Mucosa of stomach (tissue), 1 donor: ENCODE measurements around the gene FANCE.

Source experiments
- H3K27me3 ChIP-seq: one replicate; pipeline ENCODE4 v1.7.0; 2013; ENCODE audit warnings: mild to moderate bottlenecking, low read length; ENCODE audit not compliant: control insufficient read depth, insufficient read depth
- H3K36me3 ChIP-seq: one replicate; pipeline ENCODE4 v1.7.0; 2013; ENCODE audit warnings: low read length; ENCODE audit not compliant: control insufficient read depth, insufficient read depth
- H3K4me1 ChIP-seq: one replicate; pipeline ENCODE4 v1.7.0; 2013; ENCODE audit warnings: mild to moderate bottlenecking, low read length; ENCODE audit not compliant: control insufficient read depth, insufficient read depth
- H3K4me3 ChIP-seq: one replicate; pipeline ENCODE4 v1.7.0; 2013; ENCODE audit warnings: low read length
- H3K9ac ChIP-seq: one replicate; pipeline ENCODE4 v1.7.0; 2013; ENCODE audit warnings: mild to moderate bottlenecking, low read length, moderate library complexity
- H3K9me3 ChIP-seq: one replicate; pipeline ENCODE4 v1.7.0; 2013; ENCODE audit warnings: mild to moderate bottlenecking, low read length, moderate library complexity; ENCODE audit not compliant: control insufficient read depth
- donor health status: Pancreatic carcinoma.

FANCE gene, protein sequence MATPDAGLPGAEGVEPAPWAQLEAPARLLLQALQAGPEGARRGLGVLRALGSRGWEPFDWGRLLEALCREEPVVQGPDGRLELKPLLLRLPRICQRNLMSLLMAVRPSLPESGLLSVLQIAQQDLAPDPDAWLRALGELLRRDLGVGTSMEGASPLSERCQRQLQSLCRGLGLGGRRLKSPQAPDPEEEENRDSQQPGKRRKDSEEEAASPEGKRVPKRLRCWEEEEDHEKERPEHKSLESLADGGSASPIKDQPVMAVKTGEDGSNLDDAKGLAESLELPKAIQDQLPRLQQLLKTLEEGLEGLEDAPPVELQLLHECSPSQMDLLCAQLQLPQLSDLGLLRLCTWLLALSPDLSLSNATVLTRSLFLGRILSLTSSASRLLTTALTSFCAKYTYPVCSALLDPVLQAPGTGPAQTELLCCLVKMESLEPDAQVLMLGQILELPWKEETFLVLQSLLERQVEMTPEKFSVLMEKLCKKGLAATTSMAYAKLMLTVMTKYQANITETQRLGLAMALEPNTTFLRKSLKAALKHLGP

DNA sequence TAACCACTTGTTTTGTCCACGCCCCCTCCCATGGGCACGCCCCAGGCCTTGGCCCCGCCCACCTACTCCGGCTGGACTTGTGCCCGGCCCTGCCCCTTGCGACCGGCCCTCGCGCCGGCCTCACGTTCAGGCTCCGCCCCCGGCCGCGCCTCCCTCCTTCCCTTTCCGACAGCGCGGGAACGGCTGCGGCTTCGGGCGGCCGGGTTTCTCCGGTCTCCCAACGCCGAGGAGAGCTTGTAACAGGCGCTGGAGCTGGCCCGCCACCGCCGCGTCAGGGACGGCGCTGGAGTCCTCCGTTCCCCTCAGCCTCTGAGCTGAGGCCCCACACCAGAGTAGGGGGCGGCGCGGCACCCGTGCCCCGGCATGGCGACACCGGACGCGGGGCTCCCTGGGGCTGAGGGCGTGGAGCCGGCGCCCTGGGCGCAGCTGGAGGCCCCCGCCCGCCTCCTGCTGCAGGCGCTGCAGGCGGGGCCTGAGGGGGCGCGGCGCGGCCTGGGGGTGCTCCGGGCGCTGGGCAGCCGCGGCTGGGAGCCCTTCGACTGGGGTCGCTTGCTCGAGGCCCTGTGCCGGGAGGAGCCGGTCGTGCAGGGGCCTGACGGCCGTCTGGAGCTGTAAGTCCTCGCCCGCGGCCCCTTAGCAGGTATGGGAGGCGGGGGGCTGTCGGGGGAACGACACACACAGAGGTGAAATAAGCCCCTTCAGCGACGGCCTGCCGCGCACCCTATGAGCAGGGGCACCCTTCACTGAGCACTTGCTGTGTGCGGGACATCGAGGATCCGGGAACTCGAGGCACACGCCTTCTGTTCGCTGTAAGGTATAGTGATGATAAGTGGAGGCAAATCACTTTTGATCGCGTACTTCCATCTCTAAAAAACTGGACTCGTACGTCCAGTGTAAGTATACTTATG is at the start of gene FANCE:
Gene FANCE, plus strand, starts transcription at position 156 of the 908 bp plus-strand sequence. Its CDS starts 208 bp downstream, at position 364.
- Histone ChIP-seq H3K9ac (peak within 1 kb of the TSS; percentile 33), H3K36me3 (no peaks in the 10 kb centered on the region), H3K4me1 (peaks cover 17% of the 10 kb centered on the region), H3K9me3 (no peaks in the 10 kb centered on the region), H3K4me3 (no peak within 1 kb of the TSS), H3K27me3 (no peaks in the 10 kb centered on the region)

DNA sequence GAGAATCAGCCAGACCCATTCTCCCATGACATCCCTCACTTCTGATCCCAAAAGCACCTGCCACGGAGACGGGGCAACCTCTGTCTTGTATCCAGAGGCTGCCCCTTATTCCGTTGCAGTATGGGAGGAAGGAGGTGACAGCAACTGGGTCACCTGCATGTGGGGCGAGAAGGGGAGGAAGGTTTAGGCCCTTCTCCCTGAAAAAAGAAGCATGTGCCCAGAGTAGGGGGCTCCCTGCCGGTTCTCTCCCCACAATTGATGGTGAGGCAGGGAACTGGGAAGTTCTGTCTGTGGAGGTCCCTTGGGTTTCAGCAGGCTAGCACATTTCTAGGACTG is 49.3 kb upstream of the FANCE start:
- H3K9me3 ChIP-seq, result no peaks in the 10 kb centered on the region
- no peaks in the 10 kb centered on the region for H3K36me3 ChIP-seq
- H3K4me1 ChIP-seq, result peaks cover 25% of the 10 kb centered on the region
- no peaks in the 10 kb centered on the region for H3K27me3 ChIP-seq
- H3K9ac ChIP-seq, result no peak overlapping the region
- H3K4me3 ChIP-seq, result no peak overlapping the region

DNA sequence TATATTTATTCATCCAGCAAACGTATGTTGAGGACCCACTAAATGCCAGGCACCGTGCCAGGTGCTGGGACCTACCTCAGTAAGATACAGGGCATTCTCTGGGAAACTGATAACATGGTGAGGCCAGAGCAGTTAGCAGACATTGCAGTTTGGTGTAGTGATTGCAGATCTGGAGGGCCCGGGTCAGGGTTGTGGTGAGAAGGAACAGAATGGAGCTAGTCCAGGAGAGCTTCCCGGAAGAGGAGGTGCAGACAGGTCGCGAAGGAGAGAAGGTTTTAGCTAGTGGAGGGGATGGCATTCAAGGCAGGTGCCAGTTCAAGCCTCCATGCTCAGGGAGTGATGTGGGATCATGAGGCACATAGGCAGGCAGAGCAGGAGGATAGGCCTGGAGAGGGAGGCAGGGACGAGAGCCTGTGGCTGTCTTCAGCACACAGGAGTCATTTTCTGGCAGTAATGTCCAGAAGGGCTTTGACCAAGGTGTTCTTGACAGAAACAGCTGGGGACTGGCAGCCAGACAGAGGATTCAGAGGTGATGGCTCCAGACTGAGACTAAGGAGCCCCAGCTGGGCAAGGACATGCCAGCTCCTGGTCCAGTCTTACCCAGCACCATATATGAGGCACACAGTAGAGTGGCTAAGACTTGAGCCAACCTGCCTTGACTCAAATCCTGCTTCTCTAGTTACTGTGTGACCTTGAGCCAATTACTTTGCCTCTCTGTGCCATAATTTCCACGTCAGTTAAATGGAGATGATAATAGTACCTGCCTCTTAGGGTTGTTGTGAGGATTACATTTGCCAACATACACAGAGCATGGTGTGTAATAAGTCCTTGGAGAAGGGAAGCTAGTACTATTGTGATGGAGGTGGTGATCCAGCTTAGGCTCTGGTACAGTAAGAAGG is 48.3 kb upstream of the FANCE start:
- no peaks in the 10 kb centered on the region for H3K9me3 ChIP-seq
- H3K4me1 ChIP-seq, result peaks cover 25% of the 10 kb centered on the region
- H3K9ac ChIP-seq, result no peak overlapping the region
- H3K4me3 ChIP-seq, result no peak overlapping the region
- H3K36me3 ChIP-seq, result no peaks in the 10 kb centered on the region
- no peaks in the 10 kb centered on the region for H3K27me3 ChIP-seq

GRCh38 chr6:35406711-35407485 is 45.2 kb upstream of the FANCE start:
- Histone ChIP-seq H3K27me3 (no peaks in the 10 kb centered on the region), H3K9me3 (no peaks in the 10 kb centered on the region), H3K4me1 (peaks cover 13% of the 10 kb centered on the region), H3K4me3 (no peak overlapping the region), H3K36me3 (no peaks in the 10 kb centered on the region), H3K9ac (no peak overlapping the region)

DNA sequence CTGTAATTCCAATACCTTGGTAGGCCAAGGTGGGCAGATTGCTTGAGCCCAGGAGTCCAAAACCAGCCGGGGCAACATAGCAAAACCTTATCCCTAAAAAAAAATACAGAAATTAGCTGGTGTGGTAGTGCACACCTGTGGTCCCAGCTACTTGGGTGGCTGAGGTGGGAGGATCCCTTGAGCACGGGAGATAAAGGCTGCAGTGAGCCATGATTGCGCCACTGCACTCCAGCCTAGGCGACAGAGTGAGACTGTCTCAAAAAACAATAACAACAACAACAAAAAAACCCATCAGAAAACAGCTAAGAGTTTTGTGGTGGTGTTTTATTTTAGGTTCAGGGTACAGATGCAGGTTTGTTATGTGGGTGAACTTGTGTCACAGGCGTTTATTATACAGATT is 42.9 kb upstream of the FANCE start:
- H3K27me3 ChIP-seq, result no peaks in the 10 kb centered on the region
- peaks cover 6% of the 10 kb centered on the region for H3K36me3 ChIP-seq
- no peaks in the 10 kb centered on the region for H3K9me3 ChIP-seq
- no peak overlapping the region for H3K9ac ChIP-seq
- no peaks in the 10 kb centered on the region for H3K4me1 ChIP-seq
- no peak overlapping the region for H3K4me3 ChIP-seq

DNA sequence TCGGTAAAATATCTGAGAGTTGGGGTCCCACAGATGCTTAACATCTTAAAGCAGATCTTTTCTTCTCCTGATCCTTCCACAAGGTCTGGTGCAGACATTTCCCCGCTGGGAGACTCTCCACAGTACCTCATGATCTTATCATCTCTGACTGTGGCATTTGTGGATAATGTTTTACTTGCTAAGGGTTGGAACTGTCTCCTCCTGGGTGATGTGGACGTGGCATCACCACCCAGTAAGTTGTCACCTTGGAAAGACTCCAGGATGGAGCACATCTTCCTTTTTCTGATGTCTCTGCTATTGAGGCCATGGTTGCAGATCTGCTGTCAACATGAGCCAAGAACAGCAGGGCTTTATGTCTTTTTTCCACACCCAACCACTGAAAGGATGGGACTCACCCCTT is 42.0 kb upstream of the FANCE start:
- H3K9me3 ChIP-seq, result no peaks in the 10 kb centered on the region
- peaks cover 6% of the 10 kb centered on the region for H3K36me3 ChIP-seq
- peaks cover 7% of the 10 kb centered on the region for H3K4me1 ChIP-seq
- H3K27me3 ChIP-seq, result no peaks in the 10 kb centered on the region
- no peak overlapping the region for H3K9ac ChIP-seq
- no peak overlapping the region for H3K4me3 ChIP-seq

DNA sequence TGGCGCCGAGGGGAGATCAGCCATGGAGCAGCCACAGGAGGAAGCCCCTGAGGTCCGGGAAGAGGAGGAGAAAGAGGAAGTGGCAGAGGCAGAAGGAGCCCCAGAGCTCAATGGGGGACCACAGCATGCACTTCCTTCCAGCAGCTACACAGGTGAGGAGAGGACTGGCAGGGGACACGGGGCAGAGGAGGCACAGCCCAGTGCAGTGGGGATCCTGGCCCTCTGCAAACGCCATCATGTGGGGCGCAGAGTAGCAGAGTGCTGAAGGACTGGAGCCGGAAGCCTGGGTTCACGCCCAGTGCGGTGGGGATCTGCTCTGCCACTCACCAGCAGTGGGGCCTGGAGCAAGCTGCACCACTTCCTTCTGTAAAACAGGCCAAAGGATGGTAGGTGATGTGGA is 41.1 kb upstream of the FANCE start:
- Histone ChIP-seq H3K4me1 (peaks cover 12% of the 10 kb centered on the region), H3K27me3 (no peaks in the 10 kb centered on the region), H3K4me3 (no peak overlapping the region), H3K9ac (no peak overlapping the region), H3K9me3 (no peaks in the 10 kb centered on the region), H3K36me3 (peaks cover 6% of the 10 kb centered on the region)

DNA sequence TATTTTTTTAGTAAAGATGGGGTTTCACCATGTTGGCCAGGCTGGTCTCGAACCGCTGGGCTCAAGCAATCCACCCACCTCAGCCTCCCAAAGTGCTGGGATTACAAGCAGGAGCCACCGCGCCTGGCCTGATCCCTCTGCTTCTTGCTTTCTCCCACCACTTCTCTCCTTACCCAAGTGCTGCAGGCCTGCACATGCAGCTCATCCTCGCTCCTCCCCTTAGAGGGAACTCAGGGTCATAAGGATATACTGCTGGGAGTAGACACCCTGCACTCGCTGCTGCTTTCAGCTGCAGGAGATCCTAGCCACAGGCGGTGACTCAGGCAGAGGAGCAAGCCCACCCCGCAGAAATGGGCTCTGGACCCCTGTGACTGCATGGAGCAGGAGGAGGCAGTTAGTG is 40.0 kb upstream of the FANCE start:
- Histone ChIP-seq H3K27me3 (no peaks in the 10 kb centered on the region), H3K36me3 (peaks cover 6% of the 10 kb centered on the region), H3K9me3 (no peaks in the 10 kb centered on the region), H3K9ac (no peak overlapping the region), H3K4me1 (peaks cover 12% of the 10 kb centered on the region), H3K4me3 (no peak overlapping the region)

DNA sequence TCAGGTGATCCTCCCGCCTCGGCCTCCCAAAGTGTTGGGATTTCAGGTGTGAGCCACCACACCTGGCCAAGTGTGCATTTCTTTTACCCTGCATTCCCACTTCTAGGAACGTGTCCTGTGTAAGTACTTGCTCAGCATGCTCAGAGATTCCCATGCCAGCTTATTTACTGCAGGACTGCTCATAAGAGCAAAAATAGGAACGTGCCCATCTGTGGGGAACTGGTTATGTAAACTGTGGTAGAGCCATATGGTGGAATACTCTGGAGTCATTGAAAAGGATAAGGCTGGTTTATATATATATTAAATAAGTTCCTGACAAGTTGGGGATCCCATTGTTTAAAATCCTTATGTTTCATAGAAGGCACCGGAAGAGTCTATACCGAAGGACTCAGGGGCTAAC is 38.2 kb upstream of the FANCE start:
- Histone ChIP-seq H3K36me3 (peaks cover 6% of the 10 kb centered on the region), H3K9ac (no peak overlapping the region), H3K4me3 (no peak overlapping the region), H3K27me3 (no peaks in the 10 kb centered on the region), H3K4me1 (peaks cover 12% of the 10 kb centered on the region), H3K9me3 (no peaks in the 10 kb centered on the region)

DNA sequence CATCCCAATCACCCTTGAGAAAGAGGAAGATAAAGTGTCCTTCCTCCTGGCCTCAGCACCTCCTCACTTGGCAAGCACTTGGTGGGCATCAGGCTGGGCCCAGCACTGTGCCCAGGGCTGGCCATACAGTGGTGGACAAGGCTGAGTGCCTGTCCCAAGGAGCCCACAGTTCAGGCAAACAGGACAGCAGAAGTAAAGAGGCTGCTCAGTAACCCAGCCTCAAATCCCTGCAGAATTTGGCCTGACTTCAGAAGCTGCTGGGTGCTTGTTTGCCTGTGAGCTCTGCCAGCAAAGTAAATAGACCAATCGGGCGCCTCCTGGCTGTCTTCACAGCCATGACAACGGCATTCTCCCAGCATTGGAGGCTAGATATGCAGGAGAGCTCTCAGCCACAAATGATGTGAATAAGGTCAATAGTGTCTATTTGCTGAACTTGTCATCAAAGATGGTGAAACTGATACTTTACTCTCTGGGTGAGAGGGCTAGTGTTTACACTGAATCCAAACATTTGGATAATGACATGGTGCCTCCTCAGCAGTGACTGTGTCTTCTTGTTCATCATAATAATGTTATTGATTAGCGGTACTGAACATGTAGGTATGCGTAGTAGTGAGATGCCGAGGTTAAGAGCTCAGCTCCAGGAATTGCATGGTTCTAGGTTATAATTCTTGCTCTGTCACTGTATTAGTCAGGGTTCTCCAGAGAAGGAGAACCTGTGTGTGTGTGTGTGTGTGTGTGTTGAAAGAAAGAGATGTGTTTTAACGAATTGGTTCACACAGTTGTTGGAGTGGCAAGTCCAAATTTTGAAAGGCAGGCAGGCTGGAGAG is 36.9 kb upstream of the FANCE start:
- Histone ChIP-seq H3K4me1 (peaks cover 12% of the 10 kb centered on the region), H3K36me3 (peaks cover 6% of the 10 kb centered on the region), H3K9ac (no peak overlapping the region), H3K4me3 (no peak overlapping the region), H3K27me3 (no peaks in the 10 kb centered on the region), H3K9me3 (no peaks in the 10 kb centered on the region)
